NCI-H1436 treated with DMSO at 0.1 percent for 48 hours (cell line): ENCODE data around the gene GYPE.
"Not testable (repeated sequence)": the region's sequence is repeated elsewhere in the genome, so short reads cannot be mapped to it uniquely, and the experiment has no call there.

Experiments
- DNase-seq: peaks from one replicate; lab custom pipeline; 2025; lab: John Stamatoyannopoulos, UW

GYPE gene

DNA sequence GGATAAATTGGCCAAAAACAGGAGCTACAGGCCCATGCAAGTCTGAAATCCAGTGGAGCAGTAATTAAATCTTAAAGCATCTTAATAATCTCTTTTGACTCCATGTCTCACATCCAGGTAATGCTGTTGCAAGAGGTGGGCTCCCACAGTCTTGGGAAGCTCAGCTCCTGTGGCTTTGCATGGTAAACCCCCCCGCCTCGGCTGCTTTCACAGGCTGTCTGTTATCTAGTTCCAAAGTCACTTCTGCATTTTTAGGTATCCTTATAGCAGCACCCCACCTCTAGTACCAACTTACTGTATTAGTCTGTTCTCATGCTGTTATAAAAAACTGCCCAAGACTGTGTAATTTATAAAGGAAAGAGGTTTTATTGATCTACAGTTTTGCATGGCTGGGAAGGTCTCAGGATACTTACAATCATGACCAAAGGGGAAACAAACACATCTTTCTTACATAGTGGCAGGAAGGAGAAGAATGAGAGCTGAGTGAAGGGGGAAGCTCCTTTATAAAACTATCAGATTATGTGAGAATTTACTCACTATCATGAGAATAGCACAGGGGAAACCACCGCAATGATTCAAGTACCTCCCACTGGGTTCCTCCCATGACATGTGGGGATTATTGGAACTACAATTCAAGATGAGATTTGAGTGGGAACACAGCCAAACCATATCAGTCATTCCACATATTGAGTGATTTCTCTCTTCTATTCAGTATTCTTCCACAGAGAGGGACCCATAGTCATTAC is 34.7 kb downstream of the GYPE start:
- not testable (repeated sequence) for DNase-seq

DNA sequence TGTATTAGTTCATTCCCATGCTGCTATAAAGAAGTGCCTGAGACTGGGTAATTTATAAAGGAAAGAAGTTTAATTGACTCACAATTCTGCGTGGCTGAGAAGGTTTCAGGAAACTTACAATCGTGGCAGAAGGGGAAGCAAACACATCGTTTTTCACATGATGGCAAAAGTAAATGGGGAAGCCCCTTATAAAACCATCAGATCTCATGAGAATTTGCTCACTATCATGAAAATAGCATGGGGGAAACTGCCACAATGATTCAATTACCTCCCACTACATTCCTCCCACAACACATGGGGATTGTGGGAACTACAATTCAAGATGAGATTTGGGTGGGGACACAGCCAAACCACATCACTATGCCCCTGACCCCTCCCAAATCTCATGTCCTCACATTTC is 35.4 kb downstream of the GYPE start:
- not testable (repeated sequence) for DNase-seq

DNA sequence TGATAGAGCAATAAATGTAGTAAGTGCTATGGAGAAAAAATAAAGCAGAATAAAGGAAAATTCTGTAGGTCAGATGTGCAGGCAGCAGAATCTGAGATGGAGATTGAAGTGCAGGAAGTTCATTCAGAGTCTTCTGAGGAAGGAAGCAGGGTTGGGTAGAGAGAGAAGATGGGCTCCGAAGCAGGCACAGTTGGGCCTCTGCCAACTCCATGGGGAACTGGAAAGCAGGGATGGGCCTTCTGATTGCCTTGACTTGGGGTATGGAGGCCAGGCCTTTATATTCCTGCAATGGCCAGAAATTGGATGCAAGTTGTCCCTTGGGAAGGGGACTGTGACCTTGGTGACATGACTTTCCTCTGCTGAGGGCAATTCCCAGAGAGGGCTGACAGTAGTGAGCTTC is 42.6 kb downstream of the GYPE start:
- DNase-seq: not testable (repeated sequence)

DNA sequence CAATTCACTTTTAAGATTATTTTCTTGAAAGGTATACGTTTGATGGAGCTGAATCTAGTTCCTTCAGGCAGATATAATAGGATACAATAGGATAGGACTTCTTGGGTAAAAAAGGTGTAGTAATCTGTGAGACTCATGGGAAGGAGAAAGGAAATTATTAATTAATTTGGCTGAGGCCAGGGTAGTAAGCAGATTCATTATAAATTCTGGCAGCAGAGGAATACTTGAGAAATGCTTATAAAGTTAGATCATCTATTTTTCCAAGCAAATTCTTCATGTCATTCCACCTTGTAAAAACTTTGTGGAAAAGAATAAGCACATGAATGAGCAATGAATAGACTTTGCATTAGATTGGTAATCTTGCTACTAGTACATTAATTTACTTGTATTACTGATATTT is 46.9 kb downstream of the GYPE start:
- no peak for DNase-seq

DNA sequence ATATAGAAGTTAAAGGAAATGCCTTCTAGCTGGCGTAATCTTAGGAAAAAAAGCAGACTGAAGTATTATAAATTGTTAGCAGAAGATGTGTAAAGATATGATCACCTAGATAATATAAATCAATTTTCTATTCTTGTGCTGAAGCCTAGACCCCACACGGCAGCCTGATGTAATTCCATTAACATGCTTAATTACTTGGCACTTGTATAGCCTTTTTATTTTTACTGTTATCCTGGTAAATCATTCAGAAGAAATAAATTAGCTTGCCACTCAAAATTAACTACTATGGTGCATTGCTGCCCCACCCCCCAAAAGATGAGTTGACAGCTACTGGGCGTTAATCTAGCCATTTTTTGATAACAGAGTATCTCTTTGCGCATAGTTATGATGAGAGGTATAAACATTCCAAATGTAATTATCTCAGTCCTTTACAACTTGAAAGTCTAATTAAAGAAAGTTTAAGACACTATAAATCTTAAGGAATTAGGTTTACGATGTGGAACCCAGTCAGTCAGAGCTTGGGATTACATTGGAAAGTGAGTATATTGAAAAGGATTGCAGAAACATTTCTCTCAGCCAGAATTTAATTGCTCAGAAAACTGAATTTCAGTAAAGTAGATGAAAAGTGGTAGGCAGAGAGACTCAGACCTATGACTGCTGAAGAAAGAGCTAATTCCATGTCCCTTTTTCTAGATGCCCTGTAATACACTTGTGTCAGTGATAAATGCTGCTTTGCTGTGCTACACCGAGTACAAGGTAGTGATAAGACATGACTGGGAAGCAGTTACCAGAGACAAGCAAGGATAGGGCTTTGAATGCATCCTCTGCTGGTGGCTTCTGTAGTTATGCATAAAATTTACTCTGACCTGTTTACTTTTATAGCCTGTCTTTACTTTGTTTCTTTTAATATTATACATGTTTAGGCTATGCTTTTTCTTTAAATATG is 47.7 kb downstream of the GYPE start:
- DNase-seq: not testable (repeated sequence)

DNA sequence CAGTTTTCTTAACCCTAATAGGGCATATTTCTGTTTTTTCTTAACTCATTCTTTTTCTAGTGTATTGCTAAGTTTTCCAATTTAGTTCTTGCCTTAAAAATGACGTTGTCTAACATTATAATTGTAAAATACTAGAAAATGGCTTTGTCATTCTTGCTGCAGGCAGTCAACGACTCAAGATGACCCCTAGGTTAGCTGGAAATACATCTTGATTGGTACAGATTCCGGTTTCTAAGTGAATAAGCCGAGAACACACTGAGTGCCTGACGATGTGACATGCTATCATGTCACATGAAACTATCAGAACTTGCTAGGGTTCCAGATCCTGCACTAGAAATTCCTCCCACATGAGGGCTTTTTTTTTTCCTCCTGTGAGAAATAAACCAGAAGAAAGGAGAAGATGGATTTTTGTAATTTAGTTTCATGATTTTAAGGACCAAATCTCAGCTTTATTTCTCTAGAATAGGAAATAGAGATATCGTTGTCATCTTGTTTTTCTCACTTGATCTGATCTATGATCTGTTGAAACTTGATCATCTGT is 49.3 kb downstream of the GYPE start:
- DNase-seq: not testable (repeated sequence)

DNA sequence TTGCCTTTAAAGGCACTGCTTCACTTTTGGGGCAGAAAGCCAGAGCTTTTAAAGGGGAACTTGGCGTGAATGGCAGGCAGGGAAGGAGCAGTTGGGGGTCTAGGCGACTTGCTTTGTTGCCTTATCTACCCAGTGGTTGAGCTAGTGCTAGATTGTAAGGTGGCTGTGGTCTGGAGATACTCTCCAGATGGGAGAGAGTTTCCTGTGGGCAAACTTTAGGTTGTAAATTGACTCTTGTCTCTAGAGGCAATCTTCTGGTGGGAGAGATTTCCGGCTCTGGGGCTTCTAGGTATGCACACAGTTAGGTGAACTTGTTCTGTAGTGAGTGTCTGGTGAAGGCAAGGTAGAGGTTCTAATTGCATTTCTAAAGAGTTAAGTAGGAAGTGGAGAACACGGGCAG is 50.7 kb downstream of the GYPE start:
- DNase-seq: not testable (repeated sequence)

DNA sequence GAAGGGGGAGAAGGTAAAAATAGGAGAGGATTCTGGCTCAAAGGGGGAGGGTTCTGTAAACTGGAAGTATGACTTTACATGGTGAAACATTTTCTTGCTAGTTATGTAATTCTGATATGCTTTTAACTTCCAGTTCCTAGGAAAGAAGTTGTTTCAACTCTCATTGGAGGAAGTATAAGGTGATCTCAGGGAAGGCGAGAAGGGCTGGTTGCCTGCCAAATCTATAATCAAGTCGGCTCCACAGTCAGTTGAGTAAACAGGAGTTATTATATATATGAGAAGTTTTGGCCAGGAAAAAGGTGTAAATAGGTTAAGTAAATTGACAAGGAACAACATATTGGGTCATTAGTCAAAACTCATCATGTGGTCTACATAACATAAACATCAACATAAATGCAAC is 56.1 kb downstream of the GYPE start:
- DNase-seq: not testable (repeated sequence)

DNA sequence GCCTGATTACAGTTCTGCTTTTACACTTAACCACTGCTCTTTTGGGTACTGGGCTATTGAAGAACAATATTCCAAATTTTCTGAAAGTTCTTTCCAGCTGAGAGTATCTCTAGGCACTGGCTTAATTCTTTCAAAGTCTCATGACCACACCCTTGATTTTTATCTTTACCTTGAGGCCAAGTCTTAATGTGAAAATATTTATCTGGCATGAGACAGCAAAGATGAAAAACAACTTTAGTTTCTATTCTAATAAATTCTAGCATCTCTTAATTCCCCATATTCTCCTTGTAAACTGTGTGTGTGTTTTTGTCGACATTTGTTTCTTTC is 61.9 kb downstream of the GYPE start:
- not testable (repeated sequence) for DNase-seq

DNA sequence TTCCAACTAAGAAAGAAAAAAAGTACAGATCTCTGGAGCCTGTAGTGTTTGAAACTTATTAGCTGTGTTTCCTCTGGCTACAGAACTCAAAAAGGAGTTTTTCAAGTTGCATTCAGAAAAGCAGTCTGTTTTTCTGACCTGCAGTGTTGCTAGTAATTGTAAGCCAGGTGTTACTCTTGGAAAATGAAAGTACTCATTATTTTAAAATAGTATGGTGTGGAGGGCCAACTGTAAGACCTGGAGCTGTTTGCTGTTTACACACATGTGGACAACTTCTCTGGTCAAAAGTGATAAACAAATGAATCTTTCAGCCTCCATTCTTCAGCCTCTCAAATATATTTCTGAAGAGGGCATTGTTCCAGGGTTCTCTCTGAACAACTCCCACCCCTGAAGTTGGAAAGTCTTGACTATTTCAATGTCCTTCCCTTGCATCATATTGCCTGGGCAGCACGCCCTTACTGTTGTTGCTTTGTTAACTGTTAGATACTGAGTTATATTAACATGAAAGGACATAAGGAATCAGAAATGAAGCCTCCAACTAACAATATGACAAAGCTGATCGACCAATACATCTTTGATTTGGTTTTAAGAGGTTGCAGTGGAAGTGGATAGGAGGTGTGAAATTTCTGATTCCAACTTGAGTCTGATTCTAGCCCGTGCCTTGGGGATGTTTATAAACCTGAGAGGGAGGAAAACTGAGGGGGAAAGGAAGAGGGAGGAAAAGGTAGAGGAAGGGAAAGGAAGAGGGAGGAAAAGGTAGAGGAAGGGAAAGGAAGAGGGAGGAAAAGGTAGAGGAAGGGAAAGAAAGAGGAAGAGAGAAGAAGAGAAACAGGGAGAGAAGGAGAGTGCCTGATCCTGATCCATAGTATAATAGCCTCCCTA is 62.5 kb downstream of the GYPE start:
- DNase-seq: not testable (repeated sequence)

DNA sequence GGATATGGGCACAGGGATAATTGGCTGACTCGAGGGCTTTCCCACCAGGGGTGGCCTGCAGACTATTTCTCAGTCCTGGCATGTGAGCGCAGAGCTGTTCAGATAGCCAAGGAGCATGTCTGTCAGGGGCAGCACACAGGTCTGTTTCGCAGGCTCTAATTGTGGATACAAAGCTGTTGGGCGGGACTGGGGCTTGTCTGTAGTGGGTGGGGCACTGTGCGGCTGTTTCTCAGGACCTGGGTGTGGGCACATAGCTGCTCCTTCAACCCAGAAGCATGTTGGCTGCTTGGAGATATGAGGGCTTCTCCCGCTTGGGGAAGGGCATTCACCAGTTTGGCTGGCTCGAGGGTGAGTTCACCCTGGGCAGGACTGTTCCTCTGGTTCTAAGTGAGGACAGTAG is 65.9 kb downstream of the GYPE start:
- not testable (repeated sequence) for DNase-seq

DNA sequence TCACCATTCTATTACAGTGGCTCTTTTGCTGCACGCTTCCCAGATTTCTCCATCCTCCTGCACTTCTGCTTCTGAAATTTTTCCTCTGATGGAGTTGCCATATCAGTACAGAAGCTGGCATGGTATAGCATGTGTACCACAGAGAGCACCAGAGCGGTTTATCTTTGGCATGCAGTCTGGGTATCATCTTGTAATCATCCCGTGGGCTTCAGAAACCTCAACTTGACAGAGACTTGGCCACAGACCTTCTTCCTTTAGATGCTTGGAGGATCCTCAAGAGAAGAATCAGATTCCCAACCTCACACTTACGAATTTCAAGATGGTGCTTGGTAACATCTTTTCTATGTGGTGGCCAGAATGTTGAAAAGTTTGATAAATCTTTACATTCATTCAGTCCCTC is 71.2 kb downstream of the GYPE start:
- DNase-seq: not testable (repeated sequence)

DNA sequence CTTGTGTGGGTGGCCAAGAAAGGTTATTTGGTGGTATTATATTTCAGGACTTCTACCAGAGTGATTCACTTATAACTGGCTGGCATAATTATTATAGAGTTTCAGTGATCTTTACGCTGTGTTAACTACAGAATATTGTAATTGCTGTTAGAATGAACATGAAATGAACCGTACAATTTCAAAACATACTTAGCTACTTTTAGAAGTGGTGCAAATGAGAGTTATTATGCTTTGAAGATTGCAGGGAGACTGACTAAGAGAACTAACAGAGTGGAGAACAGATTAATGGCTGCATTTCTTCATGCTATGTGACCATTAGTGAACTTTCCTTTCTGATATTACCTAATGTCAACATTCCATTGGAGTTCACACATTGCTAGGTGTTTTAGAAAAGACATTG is 71.7 kb downstream of the GYPE start:
- not testable (repeated sequence) for DNase-seq

DNA sequence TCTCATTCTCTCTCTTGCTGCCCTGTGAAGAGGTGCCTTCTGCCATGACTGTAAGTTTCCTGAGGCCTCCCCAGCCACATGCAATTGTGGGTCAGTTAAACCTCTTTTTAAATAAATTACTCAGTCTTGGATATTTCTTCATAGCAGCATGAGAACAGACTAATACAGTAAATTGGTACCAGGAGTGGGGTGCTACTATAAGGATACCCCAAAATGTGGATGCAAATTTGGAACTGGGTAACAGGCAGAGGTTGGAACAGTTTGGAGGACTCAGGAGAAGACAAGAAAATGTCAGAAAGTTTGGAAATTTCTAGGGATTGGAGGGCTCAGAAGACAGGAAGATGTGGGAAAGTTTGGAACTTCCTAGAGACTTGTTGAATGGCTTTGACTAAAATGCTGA is 74.8 kb downstream of the GYPE start:
- not testable (repeated sequence) for DNase-seq

DNA sequence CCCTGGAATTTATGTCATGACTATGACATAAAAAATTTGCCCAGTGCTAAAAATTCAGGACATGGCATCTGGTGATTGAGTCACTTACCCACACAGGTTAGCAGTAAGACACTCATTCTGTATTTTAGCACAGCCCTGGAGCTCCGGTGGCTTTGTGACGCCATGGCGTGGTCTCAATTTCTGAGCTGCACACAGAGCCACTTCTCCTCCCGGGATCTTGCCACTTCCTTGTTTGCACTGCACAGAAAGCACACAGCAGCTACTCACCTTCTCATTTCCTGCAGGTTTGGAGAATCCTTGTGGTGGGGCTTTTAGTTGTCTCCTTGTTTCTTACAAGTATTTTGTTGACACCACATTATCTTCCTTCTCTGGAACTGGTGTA is 76.1 kb downstream of the GYPE start:
- DNase-seq: not testable (repeated sequence)
